ENCODE results near the gene TRIM66. TPM values are rescaled to one million over a fixed set of nuclear protein-coding genes. Genes with fewer than 3 reads are reported as not detected.
A peak's percentile ranks its signal among the peaks of the same experiment; 100 is the strongest.

Gene TRIM66
- total RNA-seq, 4 donors from 2014 or later: 2.2 to 5.4 (median 3.1) TPM

DNA sequence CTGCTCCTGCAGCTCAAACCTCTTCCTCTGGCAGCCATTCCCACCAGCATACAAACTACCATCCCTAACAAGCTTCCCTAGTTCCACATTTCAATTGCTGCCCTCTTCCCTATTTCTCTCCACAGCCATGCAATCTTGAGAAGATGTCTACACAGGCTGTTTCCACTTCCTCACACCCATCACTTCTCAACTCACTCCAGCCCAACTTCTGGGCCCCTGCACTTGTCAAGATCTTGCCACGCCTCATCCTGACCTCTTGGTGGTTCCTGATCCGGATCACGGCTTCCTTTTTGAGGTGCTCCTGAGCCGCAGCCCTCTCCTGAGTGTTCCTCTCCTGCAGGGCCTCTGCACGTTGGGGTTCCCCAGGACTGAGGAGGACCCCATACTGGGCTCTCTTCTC lies 22.7 kb upstream of the TRIM66 start:
- Histone ChIP-seq H3K36me3 (peaks cover 16 to 65% (median 54%) of the 10 kb centered on the region in 4 donors), H3K27me3 (no peaks in the 10 kb centered on the region), H3K4me1 (peaks cover 42 to 95% (median 77%) of the 10 kb centered on the region in 4 donors), H3K9me3 (no peaks in the 10 kb centered on the region), H3K4me3 (no peak overlapping the region), H3K27ac (replicated peaks in 1 of 4) (peak overlapping the region; percentile 90 to 97 (median 93))
- DNase-seq (ENCODE audit: extremely low spot score): no peak
- intact Hi-C loops (cut with DNase I): loop anchor here (5.0 kb wide), 2 partner anchors 67 to 102 kb away; no protein-coding TSS in a partner anchor
- 87% methylated on average over 5 of the region's 5 CpGs for WGBS
- TF ChIP-seq, protein P1, sequence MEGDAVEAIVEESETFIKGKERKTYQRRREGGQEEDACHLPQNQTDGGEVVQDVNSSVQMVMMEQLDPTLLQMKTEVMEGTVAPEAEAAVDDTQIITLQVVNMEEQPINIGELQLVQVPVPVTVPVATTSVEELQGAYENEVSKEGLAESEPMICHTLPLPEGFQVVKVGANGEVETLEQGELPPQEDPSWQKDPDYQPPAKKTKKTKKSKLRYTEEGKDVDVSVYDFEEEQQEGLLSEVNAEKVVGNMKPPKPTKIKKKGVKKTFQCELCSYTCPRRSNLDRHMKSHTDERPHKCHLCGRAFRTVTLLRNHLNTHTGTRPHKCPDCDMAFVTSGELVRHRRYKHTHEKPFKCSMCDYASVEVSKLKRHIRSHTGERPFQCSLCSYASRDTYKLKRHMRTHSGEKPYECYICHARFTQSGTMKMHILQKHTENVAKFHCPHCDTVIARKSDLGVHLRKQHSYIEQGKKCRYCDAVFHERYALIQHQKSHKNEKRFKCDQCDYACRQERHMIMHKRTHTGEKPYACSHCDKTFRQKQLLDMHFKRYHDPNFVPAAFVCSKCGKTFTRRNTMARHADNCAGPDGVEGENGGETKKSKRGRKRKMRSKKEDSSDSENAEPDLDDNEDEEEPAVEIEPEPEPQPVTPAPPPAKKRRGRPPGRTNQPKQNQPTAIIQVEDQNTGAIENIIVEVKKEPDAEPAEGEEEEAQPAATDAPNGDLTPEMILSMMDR (IDR thresholded peaks at IDR 0.05): no peak
- TF ChIP-seq POLR2AphosphoS5 (IDR thresholded peaks at IDR 0.05): no peak
- no peak for TF ChIP-seq POLR2A (IDR thresholded peaks at IDR 0.05; ENCODE audit: low read depth)
- TF ChIP-seq EP300 (IDR thresholded peaks at IDR 0.05): no peak

DNA sequence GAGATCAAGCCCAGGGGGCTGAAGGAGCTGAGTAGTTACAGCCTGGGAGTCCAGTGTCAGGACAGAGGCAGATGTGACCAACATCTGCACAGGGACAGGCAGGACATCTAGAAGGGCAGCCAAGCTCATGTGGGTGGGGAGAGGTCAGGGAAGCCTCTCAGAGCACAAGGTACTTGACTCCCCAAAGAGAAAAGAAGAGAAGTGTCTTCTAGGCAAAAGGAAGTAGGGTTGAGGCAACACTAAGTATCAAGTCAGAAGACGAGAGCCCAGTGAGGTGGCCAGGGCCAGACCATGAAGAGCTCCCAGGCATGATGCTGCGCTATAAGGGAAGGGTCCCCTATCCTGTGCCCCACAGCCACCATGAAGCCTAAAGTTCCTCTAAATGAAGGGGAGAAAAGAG lies 21.7 kb upstream of the TRIM66 start:
- no peak for DNase-seq (ENCODE audit: extremely low spot score)
- H3K27ac ChIP-seq (replicated peaks in 1 of 4): peak overlapping the region; percentile 90 to 97 (median 93)
- H3K4me3 ChIP-seq: no peak overlapping the region
- H3K27me3 ChIP-seq: no peaks in the 10 kb centered on the region
- H3K4me1 ChIP-seq: peaks cover 41 to 95% (median 77%) of the 10 kb centered on the region in 4 donors
- intact Hi-C loops (cut with DNase I): no loop called here
- WGBS: 83% methylated on average over 2 of the region's 2 CpGs
- H3K9me3 ChIP-seq: no peaks in the 10 kb centered on the region
- no peak for TF ChIP-seq EP300 (IDR thresholded peaks at IDR 0.05)
- TF ChIP-seq, protein P1 (IDR thresholded peaks at IDR 0.05): no peak
- TF ChIP-seq POLR2AphosphoS5 (IDR thresholded peaks at IDR 0.05): no peak
- TF ChIP-seq POLR2A (IDR thresholded peaks at IDR 0.05; ENCODE audit: low read depth): no peak
- H3K36me3 ChIP-seq: peaks cover 18 to 70% (median 64%) of the 10 kb centered on the region in 4 donors

DNA sequence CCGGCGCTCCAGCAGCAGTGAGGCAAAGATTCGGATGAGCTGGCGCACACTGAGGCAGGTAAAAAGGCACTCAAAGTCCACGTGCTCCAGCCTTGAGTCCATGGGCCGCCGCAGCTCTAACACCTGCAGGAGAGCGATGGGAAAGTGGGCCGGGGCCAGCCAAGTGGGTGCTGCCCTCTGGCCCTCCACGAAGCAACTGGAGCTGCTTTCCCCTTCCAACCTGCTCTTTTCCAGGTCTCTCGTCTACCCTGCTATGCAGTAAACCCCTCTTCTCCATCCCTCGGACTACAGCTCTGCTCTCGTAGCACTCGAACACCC lies 20.1 kb upstream of the TRIM66 start:
- intact Hi-C loops (cut with DNase I): no loop called here
- Histone ChIP-seq H3K27ac (replicated peaks in 1 of 4) (peak overlapping the region; percentile 90 to 97 (median 93)), H3K36me3 (peaks cover 30 to 86% (median 79%) of the 10 kb centered on the region in 4 donors), H3K4me1 (peaks cover 25 to 83% (median 65%) of the 10 kb centered on the region in 4 donors), H3K9me3 (no peaks in the 10 kb centered on the region), H3K27me3 (no peaks in the 10 kb centered on the region), H3K4me3 (no peak overlapping the region)
- 93% methylated on average over 14 of the region's 14 CpGs for WGBS
- DNase-seq (ENCODE audit: extremely low spot score): no peak
- TF ChIP-seq POLR2A (IDR thresholded peaks at IDR 0.05; ENCODE audit: low read depth): no peak
- no peak for TF ChIP-seq POLR2AphosphoS5 (IDR thresholded peaks at IDR 0.05)
- no peak for TF ChIP-seq EP300 (IDR thresholded peaks at IDR 0.05)
- TF ChIP-seq, protein P1 (IDR thresholded peaks at IDR 0.05): no peak

DNA sequence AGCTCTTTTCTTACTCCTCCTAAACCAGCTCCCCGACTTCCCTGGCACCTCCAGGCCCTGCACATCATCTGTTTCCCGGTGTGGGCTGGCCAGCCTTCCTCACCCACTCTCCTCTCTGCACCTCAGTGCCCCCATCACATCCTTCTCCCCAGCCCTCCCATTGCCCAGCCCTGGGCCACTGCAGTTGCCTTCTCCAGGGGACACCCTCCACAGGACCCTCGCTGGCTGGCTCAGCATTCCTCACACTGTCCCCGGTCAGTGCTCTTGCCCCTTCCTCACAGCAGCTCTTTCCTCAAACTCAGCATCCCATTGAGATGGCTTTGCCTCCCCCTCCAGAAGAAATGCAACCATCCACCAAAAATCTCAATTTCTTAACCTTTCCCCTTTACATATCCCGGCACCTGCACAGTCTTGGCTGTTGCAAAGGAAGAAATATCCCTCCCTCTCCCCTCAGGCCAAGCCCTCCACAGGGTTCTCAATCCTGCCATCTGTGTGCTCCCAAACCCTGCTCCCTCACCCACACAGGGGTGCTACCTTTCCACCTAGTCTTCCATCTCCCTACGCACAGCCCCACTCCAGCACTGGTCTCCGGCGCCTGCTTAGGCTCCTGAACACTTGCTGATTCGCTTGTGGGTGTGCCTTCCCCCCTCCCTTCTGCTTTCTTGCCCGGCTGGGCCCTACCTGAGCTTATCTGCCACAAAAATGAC lies 19.6 kb upstream of the TRIM66 start:
- WGBS: 89% methylated on average over 10 of the region's 10 CpGs
- peaks cover 35 to 91% (median 84%) of the 10 kb centered on the region in 4 donors for H3K36me3 ChIP-seq
- no peak overlapping the region for H3K4me3 ChIP-seq
- no peaks in the 10 kb centered on the region for H3K27me3 ChIP-seq
- TF ChIP-seq POLR2A (IDR thresholded peaks at IDR 0.05; ENCODE audit: low read depth): no peak
- no peak for TF ChIP-seq EP300 (IDR thresholded peaks at IDR 0.05)
- TF ChIP-seq, protein P1 (IDR thresholded peaks at IDR 0.05): no peak
- TF ChIP-seq POLR2AphosphoS5 (IDR thresholded peaks at IDR 0.05): no peak
- peaks cover 20 to 78% (median 60%) of the 10 kb centered on the region in 4 donors for H3K4me1 ChIP-seq
- DNase-seq (ENCODE audit: extremely low spot score): no peak
- peak overlapping the region; percentile 90 to 97 (median 93) for H3K27ac ChIP-seq (replicated peaks in 1 of 4)
- H3K9me3 ChIP-seq: no peaks in the 10 kb centered on the region
- intact Hi-C loops (cut with DNase I): no loop called here
